SK-N-SH (cell line): ENCODE data around the gene ITGA5. TPM values are rescaled to one million over a fixed set of nuclear protein-coding genes. Genes with fewer than 3 reads are reported as not detected.

Source experiments
- CTCF ChIA-PET: fragments of 300-600, 350-600 bp; formaldehyde crosslinking; extraction: SDS; loops from one replicate; lab custom pipeline; 2021; lab: Yijun Ruan, JAX
- POLR2A ChIA-PET: fragments of 350-600 bp; sonication (Branson Sonifier 250); formaldehyde crosslinking; extraction: SDS; loops from one replicate; lab custom pipeline; 2020; ENCODE audit warnings: antibody characterized with exemption, inconsistent platforms; lab: Yijun Ruan, JAX
- DNase-seq: peaks from one replicate; pipeline ENCODE4 v3.0.0; 2012
- H2AFZ ChIP-seq: fragments of 200-600 bp; sonication (generic); 2 replicates; pipeline ENCODE4 v1.8.1; 2016; ENCODE audit warnings: antibody characterized with exemption, mild to moderate bottlenecking, low read depth
- H3F3A ChIP-seq: fragments of 200-600 bp; sonication (generic); replicated peaks from 2 replicates; pipeline ENCODE3; 2016; ENCODE audit warnings: antibody characterized with exemption, mild to moderate bottlenecking; ENCODE audit not compliant: insufficient read depth
- H3K27ac ChIP-seq, 2 experiments: fragments of 200-500 bp in 1 of 2; fragments of 200-600 bp in 1 of 2; sonication (Bioruptor generic) in 1 of 2; sonication (generic), shearing (Covaris generic) in 1 of 2; 2 replicates each; pipeline versions ENCODE4 v1.5.1 to v1.6.1; 2014 to 2016; ENCODE audit warnings: low read depth in 2 of 2, inconsistent platforms in 1 of 2, low read length in 1 of 2, mild to moderate bottlenecking in 1 of 2, mixed read lengths in 1 of 2
- H3K27me3 ChIP-seq: fragments of 200-600 bp; sonication (generic), shearing (Covaris generic); 2 replicates; pipeline ENCODE4 v1.6.1; 2016; ENCODE audit warnings: mixed run types; ENCODE audit not compliant: insufficient read depth
- H3K36me3 ChIP-seq, 2 experiments: fragments of 200-500 bp in 1 of 2; fragments of 200-600 bp in 1 of 2; sonication (Bioruptor generic) in 1 of 2; sonication (generic) in 1 of 2; replicated peaks in 1 of 2; 2 replicates each; pipeline versions ENCODE3 to v1.5.1; 2014 to 2016; ENCODE audit warnings: low read length in 1 of 2, mild to moderate bottlenecking in 1 of 2; ENCODE audit not compliant: insufficient read depth in 2 of 2, control insufficient read depth in 1 of 2
- H3K4me1 ChIP-seq, 2 experiments: fragments of 200-500 bp in 1 of 2; fragments of 200-600 bp in 1 of 2; sonication (Bioruptor generic) in 1 of 2; sonication (generic), shearing (Covaris generic) in 1 of 2; 2 replicates each; pipeline versions ENCODE4 v1.5.1 to v1.6.1; 2014 to 2016; ENCODE audit warnings: low read depth in 1 of 2, low read length in 1 of 2, mixed run types in 1 of 2; ENCODE audit not compliant: insufficient read depth in 2 of 2, control insufficient read depth in 1 of 2
- H3K4me2 ChIP-seq: fragments of 200-600 bp; sonication (generic), shearing (Covaris generic); 2 replicates; pipeline ENCODE4 v1.6.1; 2017; ENCODE audit warnings: mixed run types
- H3K4me3 ChIP-seq, 2 experiments: fragments of 200-500 bp in 1 of 2; fragments of 200-600 bp in 1 of 2; sonication (Bioruptor generic) in 1 of 2; sonication (generic), shearing (Covaris generic) in 1 of 2; 2 replicates each; pipeline versions ENCODE4 v1.5.1 to v1.8.1; 2014 to 2016; ENCODE audit warnings: low read depth in 2 of 2, inconsistent platforms in 1 of 2, low read length in 1 of 2, mild to moderate bottlenecking in 1 of 2, mixed read lengths in 1 of 2, moderate library complexity in 1 of 2
- H3K79me2 ChIP-seq: fragments of 200-600 bp; sonication (generic); 2 replicates; pipeline ENCODE4 v1.8.1; 2017; ENCODE audit warnings: mild to moderate bottlenecking; ENCODE audit not compliant: insufficient read depth
- H3K9ac ChIP-seq: fragments of 200-600 bp; sonication (generic); 2 replicates; pipeline ENCODE4 v1.6.1; 2017; ENCODE audit warnings: mixed run types
- H3K9me2 ChIP-seq: fragments of 200-600 bp; sonication (generic); 2 replicates; pipeline ENCODE4 v1.6.1; 2017; ENCODE audit warnings: mixed run types
- H3K9me3 ChIP-seq: fragments of 200-600 bp; sonication (generic); 2 replicates; pipeline ENCODE4 v1.6.1; 2017; ENCODE audit warnings: mixed run types, mild to moderate bottlenecking, moderate library complexity
- H4K20me1 ChIP-seq: fragments of 200-600 bp; sonication (generic); 2 replicates; pipeline ENCODE4 v1.6.1; 2017; ENCODE audit warnings: mild to moderate bottlenecking, mixed run types; ENCODE audit not compliant: insufficient read depth
- EP300 ChIP-seq, 2 experiments: IDR thresholded peaks; 2 replicates each; pipeline versions ENCODE4 v1.4.0 to v1.6.1; 2012; ENCODE audit warnings: borderline replicate concordance in 1 of 2, low read depth in 1 of 2, low read length in 1 of 2
- FOXJ3 ChIP-seq: sonication (generic); formaldehyde crosslinking; IDR thresholded peaks from 2 replicates; pipeline ENCODE4 v1.5.1; 2020; ENCODE audit warnings: mild to moderate bottlenecking, missing genetic modification reagents
- GATA2 ChIP-seq: sonication (generic); formaldehyde crosslinking; IDR thresholded peaks from 2 replicates; pipeline ENCODE4 v1.5.0; 2020; ENCODE audit warnings: mild to moderate bottlenecking, missing genetic modification reagents
- MXI1 ChIP-seq: IDR thresholded peaks from 2 replicates; pipeline ENCODE4 v1.6.1; 2012; ENCODE audit warnings: mild to moderate bottlenecking, low read depth, low read length, improper control_type of control experiment
- NFIC ChIP-seq: IDR thresholded peaks from 2 replicates; pipeline ENCODE4 v1.4.0; 2012; ENCODE audit warnings: borderline replicate concordance
- NRF1 ChIP-seq: IDR thresholded peaks from 2 replicates; pipeline ENCODE4 v1.6.1; 2012; ENCODE audit warnings: low read depth, mild to moderate bottlenecking, low read length
- RAD21 ChIP-seq: IDR thresholded peaks from 2 replicates; pipeline ENCODE4 v1.6.1; 2012; ENCODE audit warnings: mild to moderate bottlenecking, low read length
- RCOR1 ChIP-seq: fragments of 150-350 bp; IDR thresholded peaks from 2 replicates; pipeline ENCODE4 v1.6.1; 2017; ENCODE audit warnings: antibody characterized with exemption, low read length
- TCF12 ChIP-seq: IDR thresholded peaks from 2 replicates; pipeline ENCODE4 v1.4.0; 2012
- USF2 ChIP-seq: fragments of 150-350 bp; IDR thresholded peaks from 2 replicates; pipeline ENCODE4 v1.6.1; 2017; ENCODE audit warnings: antibody characterized with exemption, low read length, low read depth, borderline replicate concordance
- YY1 ChIP-seq: IDR thresholded peaks from 2 replicates; pipeline ENCODE4 v1.4.0; 2012; ENCODE audit warnings: low read depth, mild to moderate bottlenecking
- WGBS: methylation state at CpG from one replicate; pipeline ENCODE4 v1.1.6; 2017; ENCODE audit warnings: low lambda C conversion rate; 5-methylcytosine and 5-hydroxymethylcytosine counted together
- polyA plus RNA-seq, 3 experiments: library from polyadenylated mRNA; depleted of rRNA; stranded (reverse); fragments of >200 nt; gene quantifications; 2 replicates each; pipeline ENCODE4 v1.2.3, GENCODE V29; 2012
- TF ChIP-seq, protein P1 (sequence below): IDR thresholded peaks from 2 replicates; pipeline ENCODE4 v1.4.0; 2012; ENCODE audit warnings: low read depth, borderline replicate concordance

The ITGA5 gene
- polyA plus RNA-seq, 1 of the 3 experiments (the other 2 are of a cell fraction), result 52.5 TPM

DNA sequence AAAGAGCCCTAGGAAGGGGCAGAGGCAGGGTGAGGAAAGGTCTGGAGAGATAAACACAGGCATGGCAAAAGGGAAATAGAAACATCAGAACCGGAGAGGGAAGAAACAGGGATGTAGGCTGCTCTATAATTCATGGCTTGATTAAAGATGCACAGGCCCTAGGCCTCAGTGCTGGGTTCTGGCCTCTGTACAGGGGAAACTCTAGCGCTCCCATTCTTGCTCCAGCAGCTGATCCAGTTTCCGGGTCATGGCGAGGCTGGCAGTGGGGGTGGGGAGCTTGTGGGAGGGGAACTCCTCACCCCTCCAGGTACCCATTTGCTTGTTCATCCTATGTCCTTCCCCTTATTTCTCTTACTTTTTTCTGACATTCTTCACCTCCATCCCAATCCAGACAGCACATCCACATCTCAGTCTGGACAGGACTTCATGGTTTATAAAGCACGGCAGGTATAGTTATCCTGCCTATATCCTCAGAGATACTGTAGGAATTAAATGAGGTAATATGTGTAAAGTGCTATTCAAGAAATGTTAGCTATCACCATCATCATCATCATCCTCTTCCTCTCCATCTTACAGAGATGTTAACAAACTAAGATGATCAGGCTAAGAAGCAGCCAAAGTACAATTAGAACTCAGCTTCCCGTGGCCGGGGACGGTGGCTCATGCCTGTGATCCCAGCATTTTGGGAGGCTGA lies 46.8 kb downstream of the ITGA5 start:
- no peak overlapping the region for H3K4me2 ChIP-seq
- no peak for DNase-seq
- no peak overlapping the region for H3K4me3 ChIP-seq
- CTCF ChIA-PET, result interaction anchor here (1.0 to 3.3 kb wide), 14 partner anchors 7 to 372 kb away, joined by 3 to 69 read pairs (median 9); partner anchors contain the start of genes CBX5, HNRNPA1, HOXC9 and ZNF385A
- no peaks in the 10 kb centered on the region for H3K36me3 ChIP-seq
- no peaks in the 10 kb centered on the region for H3K27me3 ChIP-seq
- 67% methylated on average over 8 of the region's 8 CpGs for WGBS
- H3K4me1 ChIP-seq, result peaks cover 11 to 41% of the 10 kb centered on the region in 2 experiments; a peak in 2 of 4 replicates
- H3K27ac ChIP-seq, result peak overlapping the region; percentile 29 to 62; a peak in 3 of 4 replicates
- POLR2A ChIA-PET, result interaction anchor here (1.0 to 1.7 kb wide), 2 partner anchors 13 to 92 kb away, joined by 4 to 6 read pairs; partner anchors contain the start of genes CBX5 and HNRNPA1
- no peak overlapping the region for H3K9ac ChIP-seq
- no peaks in the 10 kb centered on the region for H3K9me3 ChIP-seq
- no peaks in the 10 kb centered on the region for H3K9me2 ChIP-seq
- no peak overlapping the region for H2AFZ ChIP-seq
- H3K79me2 ChIP-seq, result no peaks in the 10 kb centered on the region
- no peaks in the 10 kb centered on the region for H4K20me1 ChIP-seq
- H3F3A ChIP-seq, result peaks cover 5% of the 10 kb centered on the region
- no peak for TF ChIP-seq USF2
- 0 out of 4 replicates have a peak, but pooled peaks of 1 of the 2 experiments have one; percentile 2 for TF ChIP-seq EP300 (IDR thresholded peaks at IDR 0.05; ENCODE audit: borderline replicate concordance in 1 of 2, low read depth in 1 of 2, low read length in 1 of 2)
- peak; percentile 19 for TF ChIP-seq MXI1
- no peak for TF ChIP-seq RAD21

DNA sequence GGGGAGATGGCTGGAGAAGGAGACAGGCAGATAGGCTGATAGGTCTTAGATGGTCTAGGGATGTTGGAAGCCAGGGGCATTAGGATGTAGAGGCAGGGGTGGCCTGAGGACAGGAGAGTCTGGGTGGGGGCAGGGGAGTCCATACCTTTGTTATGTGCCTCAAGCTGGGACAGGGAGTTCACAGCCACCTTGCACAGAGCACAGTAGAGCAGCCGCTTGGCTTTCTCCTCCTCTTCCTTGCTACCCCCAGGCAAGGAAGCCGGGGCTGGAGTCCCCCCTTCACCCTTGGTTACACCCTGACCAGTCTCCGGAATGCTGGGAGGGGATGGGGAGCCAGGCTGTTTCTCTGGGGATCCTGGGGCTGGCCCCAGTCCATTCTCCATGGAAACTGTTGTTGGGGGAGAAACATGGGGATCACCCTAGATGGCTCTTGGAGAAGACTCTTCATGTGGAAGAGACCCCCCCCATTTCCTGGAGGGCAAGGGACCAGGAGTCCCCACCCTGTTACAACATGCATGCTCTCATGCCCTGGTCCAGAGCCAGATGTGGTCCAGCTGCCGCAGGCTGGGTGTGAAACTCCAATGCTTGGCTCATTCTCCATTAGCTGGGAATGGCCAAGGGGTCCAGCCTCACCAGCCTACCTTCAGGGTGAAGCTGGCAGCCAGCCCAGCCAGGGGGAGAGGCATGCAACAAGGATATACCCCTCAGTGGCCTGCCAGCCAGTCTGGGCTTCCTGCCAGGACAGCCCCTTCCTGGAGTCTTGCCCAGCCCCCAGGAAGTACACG lies 47.5 kb downstream of the ITGA5 start:
- H3K4me2 ChIP-seq, result no peak overlapping the region
- 52% methylated on average over 4 of the region's 5 CpGs for WGBS
- H3K4me3 ChIP-seq, result no peak overlapping the region
- H3K4me1 ChIP-seq, result peaks cover 11 to 41% of the 10 kb centered on the region in 2 experiments; a peak in 2 of 4 replicates
- H3K27ac ChIP-seq, result peak overlapping the region; percentile 29 to 62; a peak in 3 of 4 replicates
- H3K27me3 ChIP-seq, result no peaks in the 10 kb centered on the region
- CTCF ChIA-PET, result interaction anchor here (0.8 to 3.3 kb wide), 24 partner anchors 8 to 372 kb away, joined by 3 to 69 read pairs (median 8); partner anchors contain the start of genes CBX5, HNRNPA1, HOXC8 and HOXC9
- H3K79me2 ChIP-seq, result no peaks in the 10 kb centered on the region
- TF ChIP-seq MXI1, result peak; percentile 67; the same call in 1 of the 2 replicates
- TF ChIP-seq RCOR1, result peak; percentile 39
- peak; percentile 74 for TF ChIP-seq NFIC
- 0 out of 2 replicates have a peak, but pooled peaks have one; percentile 13 for TF ChIP-seq GATA2 (CRISPR knock-in tag)
- peak; percentile 85 for TF ChIP-seq FOXJ3 (CRISPR knock-in tag)
- peak in 1 of 2 experiments; percentile 54; a peak in 1 of 4 replicates for TF ChIP-seq EP300 (IDR thresholded peaks at IDR 0.05; ENCODE audit: borderline replicate concordance in 1 of 2, low read depth in 1 of 2, low read length in 1 of 2)
- TF ChIP-seq NRF1, result no peak
- TF ChIP-seq, protein P1, sequence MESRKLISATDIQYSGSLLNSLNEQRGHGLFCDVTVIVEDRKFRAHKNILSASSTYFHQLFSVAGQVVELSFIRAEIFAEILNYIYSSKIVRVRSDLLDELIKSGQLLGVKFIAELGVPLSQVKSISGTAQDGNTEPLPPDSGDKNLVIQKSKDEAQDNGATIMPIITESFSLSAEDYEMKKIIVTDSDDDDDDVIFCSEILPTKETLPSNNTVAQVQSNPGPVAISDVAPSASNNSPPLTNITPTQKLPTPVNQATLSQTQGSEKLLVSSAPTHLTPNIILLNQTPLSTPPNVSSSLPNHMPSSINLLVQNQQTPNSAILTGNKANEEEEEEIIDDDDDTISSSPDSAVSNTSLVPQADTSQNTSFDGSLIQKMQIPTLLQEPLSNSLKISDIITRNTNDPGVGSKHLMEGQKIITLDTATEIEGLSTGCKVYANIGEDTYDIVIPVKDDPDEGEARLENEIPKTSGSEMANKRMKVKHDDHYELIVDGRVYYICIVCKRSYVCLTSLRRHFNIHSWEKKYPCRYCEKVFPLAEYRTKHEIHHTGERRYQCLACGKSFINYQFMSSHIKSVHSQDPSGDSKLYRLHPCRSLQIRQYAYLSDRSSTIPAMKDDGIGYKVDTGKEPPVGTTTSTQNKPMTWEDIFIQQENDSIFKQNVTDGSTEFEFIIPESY, result no peak
- TF ChIP-seq TCF12, result no peak
- TF ChIP-seq YY1, result no peak
- POLR2A ChIA-PET, result interaction anchor here (1.0 to 1.7 kb wide), 3 partner anchors 8 to 91 kb away, joined by 3 to 6 read pairs (median 4); partner anchors contain the start of genes CBX5 and HNRNPA1
- H3F3A ChIP-seq, result peaks cover 5% of the 10 kb centered on the region
- H2AFZ ChIP-seq, result no peak overlapping the region
- peak; percentile 91 for DNase-seq
- no peaks in the 10 kb centered on the region for H3K36me3 ChIP-seq
- no peaks in the 10 kb centered on the region for H3K9me2 ChIP-seq
- no peaks in the 10 kb centered on the region for H4K20me1 ChIP-seq
- H3K9ac ChIP-seq, result no peak overlapping the region
- no peaks in the 10 kb centered on the region for H3K9me3 ChIP-seq
